H4 (cell line): Measurements from ENCODE around the gene RAB10. TPM values are rescaled to one million over a fixed set of nuclear protein-coding genes. Genes with fewer than 3 reads are reported as not detected.
"Not testable (repeated sequence)": the region's sequence is repeated elsewhere in the genome, so short reads cannot be mapped to it uniquely, and the experiment has no call there.

ENCODE experiments used
- DNase-seq: peaks from one replicate; pipeline ENCODE4 v3.0.0-alpha.2; 2015; ENCODE audit warnings: low spot score
- total RNA-seq: library from RNA; depleted of rRNA; stranded (reverse); fragments of >200 nt; shearing (Covaris generic); gene quantifications from 2 replicates; pipeline ENCODE4 v1.2.3, GENCODE V29; 2014

Gene RAB10
- total RNA-seq, 1 experiment from 2014 or later: 61.1 TPM

- no peak for DNase-seq
Observed at GRCh38 chr2:26150243-26150642, 116.4 kb downstream of the RAB10 start.

- DNase-seq: no peak
Observed at GRCh38 chr2:26157580-26157979, 123.7 kb downstream of the RAB10 start.

GRCh38 chr2:26161926-26162325 is 128.0 kb downstream of the RAB10 start:
- DNase-seq: no peak

- DNase-seq: no peak
Observed at GRCh38 chr2:26162963-26163362, 129.1 kb downstream of the RAB10 start.

- DNase-seq: no peak
Observed at GRCh38 chr2:26164231-26164630, 130.3 kb downstream of the RAB10 start.

- DNase-seq: no peak
Observed at GRCh38 chr2:26164641-26165211, 130.8 kb downstream of the RAB10 start.

GRCh38 chr2:26165403-26165802 is 131.5 kb downstream of the RAB10 start:
- DNase-seq: no peak

GRCh38 chr2:26166541-26166940 is 132.7 kb downstream of the RAB10 start:
- DNase-seq: not testable (repeated sequence)

- DNase-seq: no peak
Observed at GRCh38 chr2:26168785-26169184, 134.9 kb downstream of the RAB10 start.

- no peak for DNase-seq
Observed at GRCh38 chr2:26169226-26169625, 135.3 kb downstream of the RAB10 start.

- no peak for DNase-seq
Observed at GRCh38 chr2:26169681-26170414, 136.0 kb downstream of the RAB10 start.

GRCh38 chr2:26170795-26171194 is 136.9 kb downstream of the RAB10 start:
- no peak for DNase-seq

- no peak for DNase-seq
Observed at GRCh38 chr2:26172189-26172870, 138.4 kb downstream of the RAB10 start.

GRCh38 chr2:26172871-26173775 is 139.2 kb downstream of the RAB10 start, which contains the start of gene GAREM2:
GAREM2 (plus strand) TSS chr2:26173088; CDS start chr2:26173221, 133 bp downstream.
- no peak for DNase-seq

- DNase-seq: no peak
Observed at GRCh38 chr2:26173776-26174482, 140.0 kb downstream of the RAB10 start.

- no peak for DNase-seq
Observed at GRCh38 chr2:26174691-26175465, 141.0 kb downstream of the RAB10 start.

GRCh38 chr2:26175466-26176278 is 141.8 kb downstream of the RAB10 start:
- DNase-seq: no peak

GRCh38 chr2:26176279-26176615 is 142.4 kb downstream of the RAB10 start:
- no peak for DNase-seq

- DNase-seq: no peak
Observed at GRCh38 chr2:26177122-26177521, 143.2 kb downstream of the RAB10 start.

- DNase-seq: no peak
Observed at GRCh38 chr2:26178246-26178645, 144.4 kb downstream of the RAB10 start.
